GM10266 (cell line): ENCODE measurements around the gene RASD2.

ENCODE experiments used
- DNase-seq: peaks from one replicate; pipeline ENCODE4 v3.0.0; 2012; ENCODE audit errors: extremely low spot score
- TF ChIP-seq, protein P1 (sequence below): IDR thresholded peaks from 2 replicates; pipeline ENCODE4 v1.5.1; 2012; ENCODE audit warnings: mild to moderate bottlenecking, low read depth; ENCODE audit not compliant: control insufficient read depth, insufficient read depth; ENCODE audit errors: missing control alignments

The RASD2 gene

DNA sequence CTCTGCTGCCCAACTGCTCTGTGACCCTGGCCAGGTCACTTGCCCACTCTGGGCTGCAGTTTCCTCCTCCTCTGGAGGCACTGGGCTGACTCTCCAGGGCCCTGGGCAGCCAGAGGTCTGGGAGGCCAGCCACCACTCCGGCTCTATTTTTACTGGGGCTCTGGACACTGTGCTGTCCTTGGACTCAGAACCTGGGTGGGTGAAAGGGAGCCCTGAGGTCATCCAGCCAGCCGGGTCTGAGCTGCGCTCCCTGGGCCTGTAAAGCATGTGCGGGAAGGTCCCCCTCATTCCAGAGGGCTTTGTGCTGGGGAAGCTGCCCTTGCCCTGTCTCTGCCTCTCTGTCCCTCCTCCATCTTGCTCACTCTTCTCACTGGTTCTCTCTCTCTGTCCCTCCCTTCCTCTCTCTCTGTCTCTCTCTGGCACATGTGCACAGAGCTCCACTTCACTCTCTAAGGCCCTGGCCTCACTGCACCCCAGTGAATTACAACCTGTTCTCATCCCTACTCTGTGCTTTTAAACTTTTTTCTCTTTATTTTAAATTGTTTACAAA is 51.9 kb downstream of the RASD2 start:
- TF ChIP-seq, protein P1, sequence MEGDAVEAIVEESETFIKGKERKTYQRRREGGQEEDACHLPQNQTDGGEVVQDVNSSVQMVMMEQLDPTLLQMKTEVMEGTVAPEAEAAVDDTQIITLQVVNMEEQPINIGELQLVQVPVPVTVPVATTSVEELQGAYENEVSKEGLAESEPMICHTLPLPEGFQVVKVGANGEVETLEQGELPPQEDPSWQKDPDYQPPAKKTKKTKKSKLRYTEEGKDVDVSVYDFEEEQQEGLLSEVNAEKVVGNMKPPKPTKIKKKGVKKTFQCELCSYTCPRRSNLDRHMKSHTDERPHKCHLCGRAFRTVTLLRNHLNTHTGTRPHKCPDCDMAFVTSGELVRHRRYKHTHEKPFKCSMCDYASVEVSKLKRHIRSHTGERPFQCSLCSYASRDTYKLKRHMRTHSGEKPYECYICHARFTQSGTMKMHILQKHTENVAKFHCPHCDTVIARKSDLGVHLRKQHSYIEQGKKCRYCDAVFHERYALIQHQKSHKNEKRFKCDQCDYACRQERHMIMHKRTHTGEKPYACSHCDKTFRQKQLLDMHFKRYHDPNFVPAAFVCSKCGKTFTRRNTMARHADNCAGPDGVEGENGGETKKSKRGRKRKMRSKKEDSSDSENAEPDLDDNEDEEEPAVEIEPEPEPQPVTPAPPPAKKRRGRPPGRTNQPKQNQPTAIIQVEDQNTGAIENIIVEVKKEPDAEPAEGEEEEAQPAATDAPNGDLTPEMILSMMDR = no peak
- DNase-seq = no peak

DNA sequence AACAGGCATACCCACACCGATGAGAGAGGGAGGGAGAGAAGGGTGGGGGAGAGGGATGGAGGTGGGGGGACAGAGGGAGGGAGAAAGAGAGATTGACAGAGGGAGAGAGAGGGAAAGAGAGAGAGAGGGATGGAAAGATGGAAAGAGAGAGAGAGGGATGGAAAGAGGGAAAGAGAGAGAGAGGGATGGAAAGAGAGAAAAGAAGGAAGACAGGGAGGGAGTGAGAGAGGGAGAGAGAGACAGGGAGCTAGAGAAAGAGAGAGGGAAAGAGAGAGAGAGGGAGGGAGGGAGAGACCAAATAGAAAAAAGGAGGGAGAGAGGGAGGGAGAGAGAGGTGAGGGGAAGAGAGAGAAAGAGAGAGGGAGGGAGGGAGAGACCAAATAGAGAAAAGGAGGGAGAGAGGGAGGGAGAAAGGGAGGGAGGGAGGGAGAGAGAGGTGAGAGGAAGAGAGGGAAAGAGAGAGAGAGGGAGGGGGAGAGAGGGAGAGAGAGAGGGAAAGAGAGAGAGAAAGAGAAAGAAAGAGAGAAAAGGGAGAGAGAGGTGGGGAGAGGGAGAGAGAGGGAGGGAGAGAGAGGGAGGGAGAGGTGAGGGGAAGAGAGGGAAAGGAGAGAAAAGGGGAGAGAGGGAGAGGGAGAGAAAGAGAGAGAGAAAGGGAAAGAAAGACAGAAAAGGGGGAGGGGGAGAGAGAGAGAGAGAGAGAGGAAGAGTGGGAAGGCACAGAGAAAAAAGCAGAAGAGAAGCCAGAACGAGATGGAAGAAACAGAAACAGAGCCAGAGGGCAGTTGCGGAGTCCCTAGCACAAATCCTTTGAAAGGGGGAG is 52.6 kb downstream of the RASD2 start:
- TF ChIP-seq, protein P1 = no peak
- no peak for DNase-seq

DNA sequence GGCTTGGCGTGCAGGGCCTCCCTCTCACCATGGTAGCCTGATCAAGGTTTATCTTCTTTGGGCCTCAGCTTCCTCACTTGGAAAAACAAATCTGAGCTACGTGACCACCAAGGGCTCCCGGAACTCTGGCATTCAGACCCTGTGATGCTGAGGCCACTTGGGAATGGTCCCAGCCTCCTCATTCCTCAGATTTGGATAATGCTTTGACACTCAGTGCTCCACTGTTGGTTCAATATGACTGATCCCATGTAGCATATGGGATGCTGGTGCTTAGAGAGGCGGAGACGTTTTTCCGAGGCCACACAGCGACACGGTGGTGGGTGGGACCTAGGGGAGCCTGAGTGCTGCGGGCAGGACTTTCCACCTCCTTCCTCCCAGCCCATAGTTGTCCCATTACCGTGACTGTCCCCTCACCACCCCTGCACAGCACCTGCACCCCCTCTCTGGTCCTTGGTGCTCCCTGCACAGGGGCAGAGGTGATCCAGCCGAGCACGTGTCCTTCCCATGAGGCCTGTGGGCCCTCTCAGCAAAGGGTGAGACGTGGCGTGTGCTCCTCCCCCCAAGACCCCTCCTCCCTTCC is 53.4 kb downstream of the RASD2 start:
- DNase-seq = no peak
- TF ChIP-seq, protein P1 = no peak

DNA sequence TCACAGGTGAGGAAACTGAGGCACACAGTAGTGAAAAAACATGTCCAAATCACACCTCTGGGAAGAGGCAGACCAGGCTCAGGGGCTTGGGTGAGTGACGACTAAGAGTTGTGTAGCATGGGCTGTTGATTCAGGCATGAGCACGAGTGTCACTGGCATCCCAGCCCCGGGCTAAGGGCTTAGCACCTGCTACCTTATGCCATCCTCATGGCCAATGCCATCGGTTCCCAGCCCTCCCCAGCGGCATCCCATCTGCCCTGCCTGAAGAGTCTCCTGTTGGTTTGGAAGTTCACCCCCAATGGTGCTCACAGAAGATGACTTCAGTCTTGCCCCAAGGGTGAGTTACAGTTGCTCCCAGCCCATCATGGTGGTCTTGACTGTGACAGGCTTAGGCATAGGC is 54.1 kb downstream of the RASD2 start:
- DNase-seq = no peak
- TF ChIP-seq, protein P1 = no peak

DNA sequence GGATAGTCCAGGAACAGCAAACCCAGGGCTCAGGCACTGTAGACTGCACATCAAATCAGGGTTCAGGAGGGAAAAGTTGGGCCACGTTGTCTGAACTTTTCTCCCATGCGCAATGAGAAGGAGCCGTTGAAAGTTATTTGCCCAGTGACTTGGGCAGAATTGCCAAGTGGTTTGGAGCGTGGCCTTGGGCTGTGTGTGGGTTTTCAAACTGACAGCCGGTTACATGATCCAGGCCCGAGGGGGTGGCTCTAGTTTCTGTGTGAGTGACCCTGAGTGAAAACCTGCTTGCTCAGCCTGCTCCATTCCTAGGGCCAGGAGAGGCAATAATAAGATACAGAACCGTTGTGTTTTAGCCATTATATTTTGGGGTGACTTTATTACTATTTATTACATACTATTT is 56.2 kb downstream of the RASD2 start:
- TF ChIP-seq, protein P1 = no peak
- DNase-seq = no peak

DNA sequence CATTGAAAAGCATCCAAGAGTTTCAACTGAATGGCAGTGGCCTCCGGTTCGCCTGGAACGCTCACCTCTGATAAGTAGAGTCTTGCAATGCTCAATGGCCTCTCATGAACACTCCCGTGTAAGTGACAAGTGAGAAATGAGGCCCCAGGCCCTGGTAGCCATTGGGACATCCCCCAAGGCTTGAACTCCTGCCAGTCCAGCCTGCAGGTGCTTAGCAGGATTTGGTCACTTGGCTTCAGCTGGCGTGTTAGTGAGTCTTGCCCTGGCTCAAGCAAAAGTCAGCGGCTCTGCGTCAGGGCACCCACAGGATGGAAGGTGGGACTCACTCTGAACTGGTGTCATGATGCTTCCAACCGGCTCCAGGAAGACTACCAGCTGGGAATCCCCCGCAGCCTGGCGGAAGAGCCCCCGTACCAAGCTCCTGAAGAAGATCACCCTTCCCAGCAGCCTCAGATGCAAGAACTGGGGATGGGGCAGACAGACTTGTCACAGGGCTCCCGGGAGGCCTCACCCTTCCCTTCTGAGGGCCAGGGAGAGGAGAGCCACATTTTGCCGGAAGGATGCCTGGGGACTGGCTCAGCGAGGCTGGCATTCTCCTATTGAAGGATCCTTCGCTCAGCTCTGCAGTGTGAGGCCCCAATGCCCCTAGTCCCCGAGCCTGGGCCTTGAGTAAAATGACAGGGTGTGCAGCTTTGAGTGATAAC is 57.2 kb downstream of the RASD2 start:
- TF ChIP-seq, protein P1 = no peak
- no peak for DNase-seq
